DLD1 (cell line): ENCODE results near the gene FAM180A.
"Not testable (repeated sequence)": the region's sequence is repeated elsewhere in the genome, so short reads cannot be mapped to it uniquely, and the experiment has no call there.

ENCODE experiments used
- in situ Hi-C: cut with HindIII; loops from 2 replicates; pipeline ENCODE4 v1.10.0; 2017; ENCODE audit warnings: low sequenced_read_pairs

FAM180A gene

DNA sequence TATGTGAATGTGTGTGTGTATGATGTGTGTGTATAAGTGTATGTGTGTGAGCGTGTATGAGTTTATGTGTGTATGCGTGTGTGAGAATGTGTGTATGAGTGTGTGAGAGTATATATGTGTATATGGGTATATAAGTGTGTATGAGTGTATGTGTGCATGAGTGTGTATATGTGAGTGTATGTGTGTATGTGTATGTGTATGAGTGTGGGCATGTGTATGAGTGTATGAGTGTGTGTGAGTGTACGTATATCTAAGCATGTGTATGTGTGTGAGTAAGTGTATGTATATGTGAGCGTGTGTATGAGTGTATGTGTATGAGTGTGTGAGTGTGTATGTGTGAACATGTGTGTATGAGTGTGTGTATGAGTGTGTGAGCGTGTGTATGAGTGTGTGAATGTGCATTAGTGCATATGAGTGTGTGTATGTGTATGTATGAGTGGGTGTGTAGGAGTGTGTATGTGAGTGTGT lies 33.5 kb downstream of the FAM180A start:
- in situ Hi-C loops = no loop called here

GRCh38 chr7:135714534-135715009 lies 34.0 kb downstream of the FAM180A start:
- in situ Hi-C loops = no loop called here

GRCh38 chr7:135713836-135714470 lies 34.7 kb downstream of the FAM180A start:
- in situ Hi-C loops = no loop called here

DNA sequence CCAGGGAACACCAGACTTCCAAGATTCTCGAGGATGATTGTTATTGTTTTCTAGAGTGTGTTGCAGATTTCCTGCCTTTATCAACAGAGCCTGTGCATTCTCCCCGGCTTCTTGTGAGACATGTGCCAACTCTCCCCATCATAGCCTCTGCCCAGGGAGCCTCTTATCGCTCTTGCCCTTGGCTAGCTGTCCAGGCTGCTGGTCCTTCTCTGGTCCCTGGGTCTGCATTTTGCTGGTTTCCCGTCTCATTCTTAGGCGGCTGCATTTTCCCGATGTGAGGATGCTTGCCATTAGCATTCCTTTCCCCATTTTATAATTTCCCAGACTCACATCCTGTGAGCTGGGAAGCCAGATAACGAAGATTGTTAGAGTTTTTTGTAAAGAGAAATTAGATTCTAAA lies 35.8 kb downstream of the FAM180A start:
- in situ Hi-C loops = no loop called here

- in situ Hi-C loops = no loop called here
These were observed 36.3 kb downstream of the FAM180A start for GRCh38 chr7:135712182-135712782.

DNA sequence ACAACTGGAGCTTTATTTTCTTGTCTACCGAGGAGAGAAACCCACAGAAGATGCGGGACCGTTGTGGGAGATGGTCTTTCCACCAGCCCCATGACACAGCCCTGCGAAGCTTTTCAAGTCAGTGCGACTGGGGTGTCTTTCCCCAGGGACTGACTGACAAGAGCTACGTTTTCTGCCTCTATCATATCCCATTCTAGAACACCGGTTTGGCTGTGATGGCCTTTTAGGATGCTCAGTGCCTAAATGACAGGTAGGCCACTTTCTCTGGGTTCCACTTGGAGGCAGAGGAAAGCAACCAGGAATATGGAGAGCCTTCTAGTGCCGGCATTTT lies 37.5 kb downstream of the FAM180A start:
- in situ Hi-C loops = no loop called here

- in situ Hi-C loops = no loop called here
These were observed 38.0 kb downstream of the FAM180A start for GRCh38 chr7:135710417-135711138.

- in situ Hi-C loops = no loop called here
These were observed 39.1 kb downstream of the FAM180A start for GRCh38 chr7:135709508-135709907.

- in situ Hi-C loops = no loop called here
These were observed 40.6 kb downstream of the FAM180A start for GRCh38 chr7:135708041-135708440.

DNA sequence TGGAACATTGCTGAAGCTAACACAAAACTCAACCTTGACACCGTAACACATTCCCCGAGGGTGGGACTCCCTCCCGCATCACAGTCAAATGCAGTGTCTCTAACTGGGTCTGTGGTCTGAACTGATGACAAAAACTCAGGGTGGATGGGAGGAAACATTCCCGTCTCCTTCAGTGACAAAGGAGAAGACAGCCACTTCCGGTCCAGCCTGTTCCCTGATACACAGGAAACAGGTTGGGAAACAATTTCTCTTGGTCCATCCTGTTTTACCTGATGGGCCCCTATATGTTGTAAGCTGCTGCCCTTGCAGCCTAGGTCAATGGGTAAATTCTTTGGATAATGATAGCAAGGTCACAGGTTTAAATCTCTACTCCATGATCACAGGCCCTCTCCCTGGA lies 41.0 kb downstream of the FAM180A start:
- in situ Hi-C loops = no loop called here

GRCh38 chr7:135706858-135707569 lies 41.6 kb downstream of the FAM180A start:
- in situ Hi-C loops = no loop called here

GRCh38 chr7:135706038-135706742 lies 42.4 kb downstream of the FAM180A start:
- in situ Hi-C loops = no loop called here

GRCh38 chr7:135704698-135705097 lies 43.9 kb downstream of the FAM180A start:
- in situ Hi-C loops = no loop called here

DNA sequence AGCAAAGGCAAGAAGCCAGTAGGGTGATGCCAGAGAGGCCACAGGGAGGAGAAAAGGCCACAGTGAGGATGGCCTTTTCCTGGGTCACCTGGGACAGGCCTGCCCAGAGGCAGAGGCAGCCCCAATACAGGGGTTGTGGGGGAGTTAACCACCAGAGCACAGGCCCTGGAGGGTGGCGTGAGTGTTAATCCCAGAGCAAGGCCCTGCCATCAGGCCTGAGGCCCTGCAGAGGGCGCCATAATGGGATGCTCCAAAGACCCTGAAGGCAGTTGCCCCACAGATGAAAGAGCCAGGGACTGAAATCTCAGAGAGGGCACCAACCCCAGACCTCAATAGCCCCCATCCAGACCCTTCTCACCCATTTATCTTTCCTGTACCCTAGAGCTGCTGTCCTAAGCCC lies 44.5 kb downstream of the FAM180A start:
- in situ Hi-C loops = no loop called here

DNA sequence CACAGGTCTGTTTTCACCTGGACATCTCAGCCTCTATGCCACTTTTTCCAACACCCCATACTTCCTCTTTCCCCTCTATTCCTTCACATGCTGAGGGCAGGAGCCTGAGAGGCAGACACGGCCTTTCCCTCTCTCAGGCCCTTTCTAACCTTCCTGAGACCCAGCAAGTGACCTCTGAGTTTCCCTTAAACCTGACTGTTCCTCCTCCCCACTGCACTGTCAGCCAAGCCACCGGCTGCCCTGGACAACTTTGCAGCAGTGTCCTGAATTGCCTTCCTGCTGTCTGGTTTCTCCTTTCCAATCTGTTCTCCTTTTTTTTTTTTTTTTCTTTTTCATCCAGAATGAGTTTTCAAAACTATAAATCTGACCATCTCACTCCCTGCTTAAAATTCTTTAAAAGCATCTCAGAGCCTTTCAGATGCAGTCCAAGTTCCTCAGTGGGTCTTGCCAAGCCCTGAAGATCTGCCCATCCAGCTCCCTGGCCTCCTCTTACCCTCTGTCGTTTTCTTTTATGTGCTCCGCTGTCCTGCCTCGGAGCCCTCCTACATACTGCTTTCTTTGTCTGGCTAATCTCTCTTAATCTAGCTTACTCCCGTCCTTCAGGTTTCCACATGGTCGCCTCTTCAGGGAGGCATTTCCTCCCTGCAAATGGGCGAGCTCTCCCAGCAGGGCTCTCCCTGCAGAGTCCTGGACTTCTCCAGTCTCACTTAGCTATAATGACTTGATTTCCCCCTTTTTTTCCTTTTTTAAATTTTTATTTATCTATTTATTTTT lies 51.1 kb downstream of the FAM180A start:
- in situ Hi-C loops = no loop called here

GRCh38 chr7:135693558-135693957 lies 55.1 kb downstream of the FAM180A start:
- in situ Hi-C loops = no loop called here

DNA sequence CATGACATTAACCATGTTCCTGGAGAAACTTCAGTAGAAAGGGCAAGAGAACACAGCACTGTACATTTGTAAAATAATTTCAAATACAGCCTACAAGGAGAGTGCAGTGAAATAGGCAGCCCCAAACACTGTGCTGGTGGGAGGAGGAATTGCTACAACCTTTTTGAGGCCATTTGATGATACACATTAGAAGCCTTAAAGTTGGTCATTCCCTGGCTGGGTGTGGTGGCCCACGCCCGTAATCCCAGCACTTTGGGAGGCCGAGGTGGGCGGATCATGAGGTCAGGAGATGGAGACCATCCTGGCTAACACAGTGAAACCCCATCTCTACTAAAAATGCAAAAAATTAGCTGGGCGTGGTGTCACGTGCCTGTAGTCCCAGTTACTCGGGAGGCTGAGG lies 56.0 kb downstream of the FAM180A start:
- in situ Hi-C loops = not testable (repeated sequence)

DNA sequence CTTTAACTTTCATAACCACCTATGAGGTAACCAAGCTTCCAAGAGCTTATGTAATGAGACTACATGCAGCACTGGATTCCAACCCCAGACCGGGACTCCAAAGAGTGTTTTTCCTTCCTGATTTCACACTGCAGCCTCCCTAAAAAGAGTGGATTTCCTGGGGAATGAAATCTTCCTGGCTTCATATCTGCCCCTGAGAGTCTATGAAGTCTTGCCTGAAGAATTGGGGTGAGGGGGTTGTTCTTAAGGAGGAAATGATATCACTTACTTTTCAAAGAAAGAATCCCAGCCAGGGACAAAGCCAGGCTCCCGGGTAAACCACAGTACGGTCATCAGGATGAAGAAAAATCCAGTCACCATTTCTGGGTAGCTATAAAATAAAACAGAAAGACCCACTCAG lies 56.6 kb downstream of the FAM180A start:
- in situ Hi-C loops = no loop called here

DNA sequence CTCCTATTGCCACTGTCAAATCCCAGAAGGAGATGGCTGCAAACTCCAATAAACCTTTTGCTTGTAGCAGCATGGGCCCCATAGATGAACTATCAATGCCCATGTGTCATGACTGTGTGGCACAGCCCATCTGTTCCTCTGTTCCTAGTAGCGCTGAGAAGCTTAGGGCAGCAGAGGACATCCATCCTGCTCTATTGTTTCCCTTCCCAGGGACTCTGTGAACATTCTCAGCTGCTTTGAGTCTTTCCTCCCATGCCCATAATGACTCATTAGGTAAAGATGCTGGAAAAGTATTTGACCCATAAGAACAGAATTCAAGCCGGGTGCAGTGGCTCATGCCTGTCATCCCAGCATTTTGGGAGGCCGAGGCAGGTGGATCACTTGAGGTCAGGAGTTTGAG lies 58.0 kb downstream of the FAM180A start:
- in situ Hi-C loops = no loop called here

DNA sequence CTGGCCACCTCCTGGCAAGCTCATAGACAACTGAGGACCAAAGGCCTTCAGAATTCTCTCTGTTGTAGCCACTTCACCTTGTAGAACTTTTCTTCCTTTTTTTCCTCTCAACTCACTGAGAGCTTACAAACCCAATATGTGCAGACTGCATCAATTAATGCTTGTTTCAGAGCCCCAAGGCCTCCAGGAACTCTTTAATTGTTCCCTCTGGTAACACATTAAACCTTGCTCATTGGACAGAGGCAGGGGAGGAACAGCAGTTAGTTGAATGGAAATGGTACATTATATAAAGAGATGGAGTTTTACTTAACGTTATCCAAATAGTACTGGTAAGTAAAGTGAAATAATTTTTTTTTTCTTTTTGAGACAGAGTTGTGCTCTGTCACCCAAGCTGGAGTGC lies 61.1 kb downstream of the FAM180A start:
- in situ Hi-C loops = no loop called here
